Measurements from ENCODE around the gene SLA2. TPM values are rescaled to one million over a fixed set of nuclear protein-coding genes. Genes with fewer than 3 reads are reported as not detected.
"Not testable (repeated sequence)": the region's sequence is repeated elsewhere in the genome, so short reads cannot be mapped to it uniquely, and the experiment has no call there.

The SLA2 gene
- total RNA-seq, 1 donor from 2014 or later: under 0.01 TPM

DNA sequence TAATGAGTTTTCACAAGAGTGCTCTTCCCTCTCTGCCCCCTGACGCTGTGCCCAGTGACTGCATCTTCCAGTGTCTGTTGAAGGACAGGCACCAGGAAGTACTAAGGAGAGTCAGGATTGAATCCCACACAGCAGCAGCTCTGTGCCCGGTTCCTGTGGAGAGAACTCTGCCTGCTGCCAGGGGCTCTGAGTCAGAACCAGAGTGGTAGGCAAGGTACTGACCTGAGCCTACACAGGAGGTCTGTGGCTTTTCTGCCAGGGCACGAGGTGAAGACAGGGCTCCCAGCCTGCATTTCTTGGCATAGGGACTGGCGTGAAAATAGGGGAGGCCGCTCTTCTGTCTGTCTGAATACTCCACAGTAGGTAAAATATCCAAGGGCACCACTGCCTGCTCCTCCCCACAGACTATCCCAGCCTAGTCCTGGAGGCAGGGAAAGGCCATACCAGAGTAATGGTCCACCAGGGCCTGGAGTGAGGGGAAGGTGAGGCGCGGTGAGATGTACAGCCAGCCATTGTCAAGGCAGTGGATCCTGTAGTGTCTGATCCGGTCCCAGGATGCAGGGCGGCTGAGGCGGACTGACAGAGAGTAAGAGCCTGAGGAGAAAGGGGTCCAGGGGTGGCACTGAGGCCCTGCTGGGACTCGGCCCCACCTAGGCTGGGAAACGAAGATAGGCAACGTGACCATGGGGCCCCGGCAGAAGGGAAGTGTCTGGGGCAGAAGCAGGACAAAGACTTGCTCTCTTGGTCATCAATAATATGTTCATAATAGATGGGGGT lies 31.0 kb downstream of the SLA2 start:
- no peak for FAIRE-seq
- no peak for DNase-seq (ENCODE audit: low spot score in 2 of 2)

GRCh38 chr20:36613974-36614373 lies 32.0 kb downstream of the SLA2 start:
- DNase-seq (ENCODE audit: low spot score in 2 of 2) (no peak), FAIRE-seq (no peak)

GRCh38 chr20:36611625-36612024 lies 34.4 kb downstream of the SLA2 start:
- FAIRE-seq (no peak), DNase-seq (ENCODE audit: low spot score in 2 of 2) (no peak)

DNA sequence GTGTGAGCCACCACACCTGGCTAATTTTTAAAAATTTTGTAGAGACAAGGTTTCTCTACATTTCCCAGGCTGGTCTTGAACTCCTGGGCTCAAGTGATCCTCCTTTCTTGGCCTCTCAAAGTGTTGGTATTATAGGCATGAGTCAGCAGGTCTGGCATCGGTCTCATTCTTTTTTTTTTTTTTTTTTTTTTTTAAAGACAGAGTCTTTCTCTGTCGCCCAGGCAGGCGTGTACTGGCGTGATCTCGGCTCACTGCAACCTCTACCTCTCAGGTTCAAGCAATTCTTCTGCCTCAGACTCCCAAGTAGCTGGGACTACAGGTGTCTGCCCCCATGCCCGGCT lies 37.6 kb downstream of the SLA2 start:
- FAIRE-seq; DNase-seq (ENCODE audit: low spot score in 2 of 2): not testable (repeated sequence)

DNA sequence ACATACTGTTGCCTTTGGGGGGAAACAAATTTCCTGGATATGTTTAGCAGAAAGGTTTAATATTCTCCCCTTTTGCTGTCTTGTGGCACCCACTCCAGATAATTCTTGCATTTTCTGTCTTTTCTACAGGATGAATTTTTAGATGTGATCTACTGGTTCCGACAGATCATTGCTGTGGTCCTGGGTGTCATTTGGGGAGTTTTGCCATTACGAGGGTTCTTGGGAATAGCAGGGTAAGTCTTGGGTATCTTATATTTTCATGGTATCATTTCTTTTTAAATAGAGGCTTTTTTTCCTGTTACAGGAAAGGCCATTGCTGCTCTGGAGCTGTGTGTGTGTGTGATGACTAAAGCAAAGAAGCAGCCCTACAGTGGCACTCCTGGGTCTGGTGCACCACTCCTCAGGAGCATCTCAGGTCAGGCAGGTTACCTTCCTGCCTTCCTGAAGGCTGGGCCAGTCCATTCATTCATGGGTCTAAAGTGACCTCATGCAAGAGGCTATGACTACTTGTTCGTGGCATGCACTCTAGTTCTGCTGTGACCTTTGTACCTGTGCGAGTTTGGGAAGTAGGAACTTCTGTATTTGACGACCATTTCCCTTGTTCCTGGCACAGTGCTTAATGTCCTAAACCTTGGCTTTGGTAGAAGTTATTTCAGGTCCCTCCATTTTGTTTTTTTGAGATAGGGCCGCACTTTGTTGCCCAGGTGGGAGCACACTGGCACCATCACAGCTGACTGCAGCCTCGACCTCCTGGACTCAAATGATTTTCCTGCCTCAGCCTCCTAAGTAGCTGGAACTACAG lies 38.2 kb downstream of the SLA2 start:
- no peak for FAIRE-seq

DNA sequence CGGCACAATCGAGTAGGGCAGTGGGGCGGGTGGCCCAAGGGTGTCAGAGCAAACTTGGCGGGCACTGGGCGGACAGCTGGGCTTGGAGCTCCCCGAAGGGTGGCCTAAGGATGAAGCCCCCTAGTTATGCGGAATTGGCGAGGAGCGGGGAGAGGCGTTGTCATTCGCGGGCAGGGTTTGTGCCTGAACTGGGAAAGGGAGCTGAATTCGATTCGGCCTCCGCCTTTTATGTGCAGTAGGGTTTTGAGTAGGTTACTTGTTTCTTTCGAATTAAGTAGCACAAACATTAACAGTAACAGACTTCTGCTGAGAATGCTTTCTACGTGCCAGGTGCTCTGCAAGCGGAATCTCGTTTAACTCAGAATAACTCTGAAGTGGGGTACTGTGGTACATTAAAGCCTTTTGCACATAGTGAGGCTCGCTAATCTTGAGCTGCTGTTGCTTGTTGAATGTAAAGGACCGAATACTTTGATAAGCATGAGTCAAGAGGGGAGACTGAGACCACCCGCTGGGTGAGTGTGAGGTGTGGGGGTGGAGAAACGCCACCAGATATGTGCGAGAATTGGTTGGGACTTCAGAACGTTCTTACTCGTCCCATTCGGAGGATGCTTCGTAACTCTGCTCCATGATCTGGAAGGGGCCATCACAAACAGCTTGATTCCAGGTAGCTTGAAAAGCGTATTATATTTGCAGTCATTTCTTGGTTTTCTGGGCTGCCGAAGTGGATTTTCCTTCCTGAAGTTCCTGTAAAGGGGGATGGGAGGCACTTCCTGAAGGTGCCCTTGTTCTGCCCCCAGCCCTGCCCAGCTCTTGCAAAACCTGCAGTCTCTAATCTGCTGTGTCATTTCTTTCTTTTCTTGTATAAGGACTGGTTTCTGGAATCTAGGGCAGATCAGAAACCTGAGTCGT lies 39.6 kb downstream of the SLA2 start:
- FAIRE-seq (no peak), DNase-seq (ENCODE audit: low spot score in 2 of 2) (no peak)

More for the DNA sequence above, 38.2 kb downstream of the SLA2 start:
- DNase-seq (ENCODE audit: low spot score in 2 of 2): no peak

DNA sequence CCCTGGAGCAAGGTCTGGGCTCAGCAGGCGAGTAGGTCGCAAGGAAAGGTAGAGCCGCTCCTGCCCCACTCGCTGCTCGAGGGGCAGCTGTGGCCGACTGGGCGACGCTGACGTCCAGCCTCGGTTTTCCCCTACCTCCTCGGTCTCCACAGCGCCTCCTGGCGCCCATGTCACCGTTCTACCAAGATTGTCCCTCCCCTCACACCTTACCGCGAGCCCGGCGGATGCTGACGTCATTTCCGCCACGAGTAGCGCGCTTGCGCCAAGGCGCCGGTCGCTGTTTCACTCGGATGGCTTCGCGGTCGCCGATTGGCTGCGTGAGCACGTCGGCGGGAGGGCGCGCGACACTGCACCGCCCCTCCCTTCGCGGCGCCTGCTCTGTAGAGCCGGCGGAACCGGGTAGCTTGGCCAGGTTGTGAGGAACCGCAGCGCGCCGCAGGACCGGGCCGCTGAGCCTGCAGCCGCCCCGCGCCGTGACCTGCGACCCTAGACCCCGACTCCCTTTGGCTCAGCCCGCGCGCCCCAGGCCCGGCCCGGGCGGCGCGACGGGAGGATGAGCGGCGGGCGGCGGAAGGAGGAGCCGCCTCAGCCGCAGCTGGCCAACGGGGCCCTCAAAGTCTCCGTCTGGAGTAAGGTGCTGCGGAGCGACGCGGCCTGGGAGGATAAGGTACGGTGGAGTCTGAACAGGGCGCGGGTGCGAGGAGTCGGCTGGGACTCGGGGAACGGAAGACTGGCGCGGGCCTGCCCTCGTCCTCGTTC lies 40.4 kb downstream of the SLA2 start, which contains the start of gene RAB5IF:
Gene RAB5IF, plus strand, starts transcription at position 381 of the 759 bp plus-strand sequence. Its CDS starts 173 bp downstream, at position 554.
- DNase-seq (ENCODE audit: low spot score in 2 of 2) (peak; percentile 91 to 93), FAIRE-seq (peak; percentile 83)

- FAIRE-seq (no peak), DNase-seq (ENCODE audit: low spot score in 2 of 2) (no peak)
These were observed 41.0 kb downstream of the SLA2 start for GRCh38 chr20:36604952-36605398.

GRCh38 chr20:36601540-36601939 lies 44.5 kb downstream of the SLA2 start:
- no peak for FAIRE-seq

GRCh38 chr20:36599912-36600345 lies 46.1 kb downstream of the SLA2 start:
- DNase-seq (ENCODE audit: low spot score in 2 of 2): no peak
- no peak for FAIRE-seq

More at GRCh38 chr20:36601540-36601939, 44.5 kb downstream of the SLA2 start:
- no peak for DNase-seq (ENCODE audit: low spot score in 2 of 2)

GRCh38 chr20:36593347-36593929 lies 52.6 kb downstream of the SLA2 start:
- FAIRE-seq (no peak), DNase-seq (ENCODE audit: low spot score in 2 of 2) (no peak)

- DNase-seq (ENCODE audit: low spot score in 2 of 2): peak in 1 of 2 donors; percentile 49
- FAIRE-seq: no peak
These were observed 53.9 kb downstream of the SLA2 start for GRCh38 chr20:36591854-36592641.

- DNase-seq (ENCODE audit: low spot score in 2 of 2): no peak
These were observed 54.7 kb downstream of the SLA2 start for GRCh38 chr20:36591281-36591680.

GRCh38 chr20:36587388-36588070 lies 58.5 kb downstream of the SLA2 start:
- DNase-seq (ENCODE audit: low spot score in 2 of 2): no peak
- FAIRE-seq: no peak

More at GRCh38 chr20:36591281-36591680, 54.7 kb downstream of the SLA2 start:
- FAIRE-seq: no peak

- FAIRE-seq (no peak), DNase-seq (ENCODE audit: low spot score in 2 of 2) (no peak)
These were observed 60.4 kb downstream of the SLA2 start for GRCh38 chr20:36585410-36586125.

DNA sequence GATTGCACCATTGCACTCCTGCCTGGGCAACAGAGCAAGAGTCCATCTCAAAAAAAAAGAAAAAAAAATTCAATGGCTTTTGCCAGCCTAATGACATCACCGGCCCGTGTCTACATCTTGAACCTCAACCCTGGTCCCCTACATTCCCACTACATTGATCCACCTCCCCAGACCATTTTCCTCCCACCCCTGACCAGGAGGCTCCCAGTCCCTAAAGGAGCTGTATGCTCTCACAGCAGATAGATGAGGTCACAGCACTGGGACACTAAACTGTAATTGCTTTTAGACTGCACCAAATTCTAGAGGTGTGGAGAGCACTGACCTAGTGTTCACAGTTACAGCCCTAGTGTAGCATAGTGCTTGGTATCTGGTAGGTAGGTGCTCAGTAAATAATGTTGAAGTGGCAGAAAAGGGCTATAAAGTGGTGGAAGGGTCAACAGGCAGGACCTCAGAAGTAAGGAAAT lies 61.9 kb downstream of the SLA2 start:
- no peak for DNase-seq (ENCODE audit: low spot score in 2 of 2)
- no peak for FAIRE-seq

GRCh38 chr20:36582821-36583220 lies 63.2 kb downstream of the SLA2 start:
- FAIRE-seq (no peak), DNase-seq (ENCODE audit: low spot score in 2 of 2) (no peak)

Data from frontal cortex (tissue), 4 donors.